PC-9 (cell line): ENCODE measurements around the gene EPHA2. TPM values are rescaled to one million over a fixed set of nuclear protein-coding genes. Genes with fewer than 3 reads are reported as not detected.

Source experiments
- BruUV-seq: library from RNA; stranded (reverse); fragments of 400-500 nt; replicated peaks from 2 replicates; lab custom pipeline; 2021; lab: Mats Ljungman, UMichigan
- CTCF ChIA-PET: fragments of 300-600 bp; sonication (Branson Sonifier 250); formaldehyde crosslinking; loops from one replicate; lab custom pipeline; 2022; ENCODE audit warnings: antibody characterized with exemption; lab: Charles Lee
- POLR2A ChIA-PET: fragments of 300-600 bp; sonication (Branson Sonifier 250); formaldehyde crosslinking; loops from one replicate; lab custom pipeline; 2022; ENCODE audit warnings: antibody characterized with exemption; ENCODE audit not compliant: unreplicated experiment; lab: Charles Lee
- DNase-seq, 2 experiments: peaks; one replicate each; pipeline versions ENCODE4 v3.0.0 to v3.0.0-alpha.2; 2015 to 2022; ENCODE audit warnings: mixed read lengths in 1 of 2
- H2AFZ ChIP-seq: fragments of 200-600 bp; sonication (generic); 2 replicates; pipeline ENCODE4 v1.8.1; 2017; ENCODE audit warnings: antibody characterized with exemption
- H3F3A ChIP-seq: fragments of 200-600 bp; sonication (generic); 2 replicates; pipeline ENCODE4 v1.8.1; 2017; ENCODE audit warnings: antibody characterized with exemption, mild to moderate bottlenecking, low read depth; ENCODE audit not compliant: insufficient read depth
- H3K27ac ChIP-seq: fragments of 200-600 bp; sonication (generic); 2 replicates; pipeline ENCODE4 v1.6.1; 2016; ENCODE audit warnings: mixed run types
- H3K27me3 ChIP-seq: fragments of 200-600 bp; sonication (generic); 2 replicates; pipeline ENCODE4 v1.6.1; 2016; ENCODE audit warnings: low read depth, mixed run types; ENCODE audit not compliant: insufficient read depth
- H3K36me3 ChIP-seq: fragments of 200-600 bp; sonication (generic); 2 replicates; pipeline ENCODE4 v1.6.1; 2016; ENCODE audit warnings: low read depth, mixed run types
- H3K4me1 ChIP-seq: fragments of 200-600 bp; sonication (generic); replicated peaks from 2 replicates; pipeline ENCODE4 v1.6.1; 2016; ENCODE audit warnings: mixed run types; ENCODE audit not compliant: insufficient read depth
- H3K4me2 ChIP-seq: fragments of 200-600 bp; sonication (generic); 2 replicates; pipeline ENCODE4 v1.6.1; 2017; ENCODE audit warnings: mixed run types
- H3K4me3 ChIP-seq: fragments of 200-600 bp; sonication (generic); 2 replicates; pipeline ENCODE4 v1.6.1; 2016; ENCODE audit warnings: mixed run types
- H3K79me2 ChIP-seq: fragments of 200-600 bp; sonication (generic); 2 replicates; pipeline ENCODE4 v1.6.1; 2017; ENCODE audit warnings: low read depth, mixed run types
- H3K9me2 ChIP-seq: fragments of 200-600 bp; sonication (generic); 2 replicates; pipeline ENCODE4 v1.8.1; 2017; ENCODE audit warnings: mild to moderate bottlenecking; ENCODE audit not compliant: insufficient read depth
- H3K9me3 ChIP-seq: fragments of 200-600 bp; sonication (generic); 2 replicates; pipeline ENCODE4 v1.8.1; 2016; ENCODE audit warnings: low read depth; ENCODE audit not compliant: insufficient read depth
- H4K20me1 ChIP-seq: fragments of 200-600 bp; sonication (generic); 2 replicates; pipeline ENCODE4 v1.8.1; 2017; ENCODE audit not compliant: insufficient read depth
- CTCF ChIP-seq: fragments of 200-600 bp; sonication (generic); conservative IDR thresholded peaks from 2 replicates; pipeline ENCODE4 v1.6.1; 2017; ENCODE audit warnings: mixed run types, antibody characterized with exemption, mild to moderate bottlenecking, moderate library complexity
- EZH2 ChIP-seq: fragments of 200-600 bp; sonication (generic); IDR thresholded peaks from 2 replicates; pipeline ENCODE4 v1.8.0; 2017; ENCODE audit warnings: antibody characterized with exemption, low read depth
- intact Hi-C: fragments of 100-400 bp; cut with micrococcal nuclease; formaldehyde crosslinking; loops from one replicate; pipeline ENCODE4 v1.10.0; 2022; ENCODE audit not compliant: unreplicated experiment
- total RNA-seq: library from RNA; stranded (reverse); gene quantifications from 2 replicates; pipeline ENCODE4 v1.2.3, GENCODE V29; 2021

EPHA2 gene
- total RNA-seq, 1 experiment from 2014 or later, result 48.3 TPM

DNA sequence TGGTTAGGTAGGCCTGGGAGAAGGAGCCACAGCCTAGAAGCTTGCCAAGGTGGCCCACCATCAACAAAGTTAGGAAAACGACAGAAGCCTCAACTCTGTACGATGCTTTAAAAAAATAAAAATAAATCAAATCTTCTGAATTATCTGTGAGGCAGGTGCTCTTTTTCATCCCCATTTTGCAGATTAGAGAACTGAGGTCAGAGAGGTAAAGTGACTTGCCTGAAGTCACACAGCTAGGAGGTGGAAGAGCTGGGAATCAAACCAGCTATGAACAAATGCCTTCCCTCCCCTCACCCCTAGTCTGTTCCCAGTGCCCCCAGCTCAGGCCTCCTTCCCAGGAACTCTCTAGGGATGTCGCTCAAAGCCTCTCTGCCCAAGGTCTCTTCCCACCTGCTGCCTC lies 30.4 kb downstream of the EPHA2 start:
- Histone ChIP-seq H3K27me3 (no peaks in the 10 kb centered on the region), H3K4me1 (peaks cover 70% of the 10 kb centered on the region), H3K4me3 (no peak overlapping the region), H2AFZ (no peak overlapping the region), H3K9me2 (no peaks in the 10 kb centered on the region), H3K4me2 (no peak overlapping the region), H3K9me3 (no peaks in the 10 kb centered on the region), H3K79me2 (peaks cover 12% of the 10 kb centered on the region; the same call in 1 of the 2 replicates), H4K20me1 (peaks cover 33% of the 10 kb centered on the region), H3K27ac (peak overlapping the region; percentile 30), H3F3A (peaks cover 95% of the 10 kb centered on the region), H3K36me3 (peaks cover 57% of the 10 kb centered on the region)
- DNase-seq, result no peak
- ChIA-PET POLR2A (interaction anchor here (0.6 kb wide), 1 partner anchor 50 kb away, joined by 3 read pairs; no protein-coding TSS in a partner anchor), CTCF (no interaction called here)
- BruUV-seq, result no TSS peak
- TF ChIP-seq EZH2 (no peak), CTCF (no peak)
- intact Hi-C loops, result no loop called here

GRCh38 chr1:16125088-16125470 lies 30.8 kb downstream of the EPHA2 start:
- CTCF ChIA-PET, result no interaction called here
- Histone ChIP-seq H2AFZ (no peak overlapping the region), H3K4me3 (no peak overlapping the region), H3K9me3 (no peaks in the 10 kb centered on the region), H4K20me1 (peaks cover 33% of the 10 kb centered on the region), H3K79me2 (peaks cover 10% of the 10 kb centered on the region; the same call in 1 of the 2 replicates), H3K27me3 (no peaks in the 10 kb centered on the region), H3F3A (peaks cover 91% of the 10 kb centered on the region), H3K27ac (no peak overlapping the region), H3K9me2 (no peaks in the 10 kb centered on the region), H3K36me3 (peaks cover 53% of the 10 kb centered on the region), H3K4me1 (peaks cover 70% of the 10 kb centered on the region), H3K4me2 (no peak overlapping the region)
- no peak for TF ChIP-seq EZH2
- TF ChIP-seq CTCF, result no peak
- no TSS peak for BruUV-seq
- POLR2A ChIA-PET, result interaction anchor here (0.6 kb wide), 1 partner anchor 50 kb away, joined by 3 read pairs; no protein-coding TSS in a partner anchor
- no peak for DNase-seq
- intact Hi-C loops, result no loop called here

GRCh38 chr1:16124377-16125087 lies 31.3 kb downstream of the EPHA2 start:
- TSS peak; percentile 7 for BruUV-seq
- Histone ChIP-seq H3K27ac (0 out of 2 replicates have a peak overlapping the region, but pooled peaks have one; percentile 12), H3K9me3 (no peaks in the 10 kb centered on the region), H2AFZ (no peak overlapping the region), H3K4me3 (no peak overlapping the region), H3K4me1 (peaks cover 70% of the 10 kb centered on the region), H3K27me3 (no peaks in the 10 kb centered on the region), H3K79me2 (peaks cover 7% of the 10 kb centered on the region; the same call in 1 of the 2 replicates), H3K36me3 (peaks cover 50% of the 10 kb centered on the region), H3K4me2 (no peak overlapping the region), H4K20me1 (peaks cover 33% of the 10 kb centered on the region), H3F3A (peaks cover 86% of the 10 kb centered on the region), H3K9me2 (no peaks in the 10 kb centered on the region)
- no peak for DNase-seq
- intact Hi-C loops, result no loop called here
- ChIA-PET POLR2A (no interaction called here), CTCF (no interaction called here)
- TF ChIP-seq EZH2 (no peak), CTCF (no peak)
